Epithelial cell of proximal tubule (primary cell): ENCODE measurements around the gene SRPK1. TPM values are rescaled to one million over a fixed set of nuclear protein-coding genes. Genes with fewer than 3 reads are reported as not detected.
A peak's percentile ranks its signal among the peaks of the same experiment; 100 is the strongest.

ENCODE experiments used
- DNase-seq: peaks from one replicate; pipeline ENCODE4 v3.0.0-alpha.2; 2011; ENCODE audit warnings: low read depth
- H3K4me3 ChIP-seq: 2 replicates; pipeline ENCODE4 v1.5.1; 2011; ENCODE audit warnings: low read depth, mild to moderate bottlenecking, low read length
- CTCF ChIP-seq: conservative IDR thresholded peaks from 2 replicates; pipeline ENCODE4 v1.5.1; 2012; ENCODE audit warnings: low read depth, mild to moderate bottlenecking, low read length
- total RNA-seq: library from RNA; depleted of rRNA; stranded (reverse); fragments of >200 nt; gene quantifications from 2 replicates; pipeline ENCODE4 v1.2.3, GENCODE V29; 2015

SRPK1 gene
- total RNA-seq, 1 donor from 2014 or later: 103 TPM

GRCh38 chr6:35850208-35850607, 70.7 kb downstream of the SRPK1 start:
- DNase-seq: no peak
- H3K4me3 ChIP-seq: no peak overlapping the region
- TF ChIP-seq CTCF: no peak

- no peak overlapping the region for H3K4me3 ChIP-seq
- no peak for TF ChIP-seq CTCF
- DNase-seq: no peak
Measured at GRCh38 chr6:35844290-35844689, 76.6 kb downstream of the SRPK1 start.

- TF ChIP-seq CTCF: no peak
- H3K4me3 ChIP-seq: no peak overlapping the region
- DNase-seq: no peak
Measured at GRCh38 chr6:35842381-35842780, 78.5 kb downstream of the SRPK1 start.

GRCh38 chr6:35839019-35839418, 81.9 kb downstream of the SRPK1 start:
- no peak overlapping the region for H3K4me3 ChIP-seq
- no peak for TF ChIP-seq CTCF
- DNase-seq: no peak

GRCh38 chr6:35833536-35833935, 87.4 kb downstream of the SRPK1 start:
- TF ChIP-seq CTCF: no peak

GRCh38 chr6:35831257-35832007, 89.5 kb downstream of the SRPK1 start:
- DNase-seq: peak; percentile 43
- no peak overlapping the region for H3K4me3 ChIP-seq
- TF ChIP-seq CTCF: no peak

More at GRCh38 chr6:35833536-35833935, 87.4 kb downstream of the SRPK1 start:
- no peak overlapping the region for H3K4me3 ChIP-seq
- peak; percentile 13 for DNase-seq

- H3K4me3 ChIP-seq: no peak overlapping the region
- no peak for DNase-seq
- no peak for TF ChIP-seq CTCF
Measured at GRCh38 chr6:35829306-35829705, 91.6 kb downstream of the SRPK1 start.
